A673 (cell line): Measurements from ENCODE around the gene IGSF21.
"Not testable (repeated sequence)": the region's sequence is repeated elsewhere in the genome, so short reads cannot be mapped to it uniquely, and the experiment has no call there.

Experiments used
- CTCF ChIP-seq: fragments of 300-800, 200-600 bp; sonication (generic); conservative IDR thresholded peaks from 2 replicates; pipeline ENCODE4 v1.5.1; 2017; ENCODE audit warnings: low read depth, mild to moderate bottlenecking, antibody characterized with exemption, low read length, moderate library complexity, mixed read lengths
- EZH2 ChIP-seq: fragments of 200-600 bp; sonication (generic); IDR thresholded peaks from 2 replicates; pipeline ENCODE4 v1.6.1; 2017; ENCODE audit warnings: borderline replicate concordance, low read depth, mild to moderate bottlenecking, mixed read lengths, antibody characterized with exemption, low read length; ENCODE audit not compliant: poor library complexity, severe bottlenecking

- not testable (repeated sequence) for TF ChIP-seq CTCF, EZH2
Observed at GRCh38 chr1:18165640-18166039, 58.0 kb downstream of the IGSF21 start.
